Measurements from ENCODE around the gene SFN. TPM values are rescaled to one million over a fixed set of nuclear protein-coding genes. Genes with fewer than 3 reads are reported as not detected.

The SFN gene
- total and polyA plus RNA-seq, 2 of the 13 experiments (the other 11 are each of a cell fraction or from before 2014, with no cell fraction given), result 4.3 to 5.6 TPM

DNA sequence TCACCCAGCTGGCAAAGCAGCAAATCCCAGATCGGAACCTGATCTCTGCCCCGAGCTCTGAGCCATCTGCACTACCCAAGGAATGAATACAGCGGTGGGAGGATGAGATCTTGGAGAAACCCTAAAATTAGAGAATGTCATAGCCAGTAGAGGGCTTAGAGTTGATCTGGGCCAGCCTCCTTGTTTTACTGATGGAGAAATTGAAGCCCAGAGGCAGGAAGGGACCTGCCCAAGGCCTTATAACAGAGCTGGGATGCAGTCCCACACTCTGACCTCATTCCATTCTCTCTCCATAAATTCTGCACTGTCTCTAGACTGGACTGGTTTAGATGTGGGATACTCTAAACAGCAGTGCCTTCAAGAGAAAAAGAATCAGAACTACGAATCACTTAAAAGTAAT lies 4.8 kb upstream of the SFN start:
- no peak for ATAC-seq
- Histone ChIP-seq H3K4me3 (replicated peaks in 1 of 3; ENCODE audit: insufficient read depth in 1 of 3, low read depth in 2 of 3, low read length in 3 of 3) (no peak overlapping the region), H3K79me2 (ENCODE audit: insufficient read depth, low read length) (no peaks in the 10 kb centered on the region), H3K4me2 (ENCODE audit: low read depth, low read length) (no peak overlapping the region), H3K9ac (ENCODE audit: insufficient read depth, low read depth, low read length) (no peak overlapping the region), H4K20me1 (ENCODE audit: insufficient read depth, low read length) (no peaks in the 10 kb centered on the region), H2AFZ (ENCODE audit: low read length) (no peak overlapping the region), H3K9me3 (ENCODE audit: low read length) (no peaks in the 10 kb centered on the region), H3K36me3 (replicated peaks in 1 of 2; ENCODE audit: control insufficient read depth in 1 of 2, insufficient read depth in 2 of 2, low read length in 2 of 2) (peaks cover 9 to 12% of the 10 kb centered on the region in 2 experiments; a peak in 4 of 5 replicates), H3K27me3 (ENCODE audit: control insufficient read depth in 1 of 2, insufficient read depth in 2 of 2, low read length in 2 of 2) (no peaks in the 10 kb centered on the region), H3K27ac (ENCODE audit: extremely low read length, insufficient read depth, low read length) (no peak overlapping the region), H3K4me1 (ENCODE audit: insufficient read depth, low read length) (peaks cover 21% of the 10 kb centered on the region)
- no peak for DNase-seq (ENCODE audit: low spot score)
- no TSS peak for BruUV-seq (replicated peaks)
- WGBS (ENCODE audit: low lambda C conversion rate), result 94% methylated on average over 4 of the region's 4 CpGs
- in situ Hi-C loops (cut with HindIII; ENCODE audit: extremely low pct_ligation_motif_present, low pct_unique_long_range_greater_than_20kb), result no loop called here
- ChIA-PET POLR2A (interaction anchor here (1.4 to 1.5 kb wide), 2 partner anchors 9 to 47 kb away, joined by 3 to 4 read pairs; no protein-coding TSS in a partner anchor), CTCF (ENCODE audit: low intra/inter-chr PET ratio, low total read pairs) (interaction anchor here (1.3 kb wide), 1 partner anchor 20 kb away, joined by 3 read pairs; no protein-coding TSS in a partner anchor)
- no peak for TF ChIP-seq CEBPG (CRISPR knock-in tag; IDR thresholded peaks at IDR 0.05)
- TF ChIP-seq KLF16 (CRISPR knock-in tag; IDR thresholded peaks at IDR 0.05), result no peak
- no peak for TF ChIP-seq CEBPB (IDR thresholded peaks at IDR 0.05; ENCODE audit: borderline replicate concordance, low read depth, low read length)
- no peak for TF ChIP-seq ZSCAN12 (CRISPR knock-in tag; IDR thresholded peaks at IDR 0.05)
- TF ChIP-seq HIVEP1 (CRISPR knock-in tag; IDR thresholded peaks at IDR 0.05), result no peak
- TF ChIP-seq ATM (IDR thresholded peaks at IDR 0.05; ENCODE audit: borderline replicate concordance), result no peak
- TF ChIP-seq SMYD3 (CRISPR knock-in tag; IDR thresholded peaks at IDR 0.05), result no peak
- intact Hi-C loops (cut with micrococcal nuclease; ENCODE audit: unreplicated experiment), result no loop called here
- FAIRE-seq, result no peak

DNA sequence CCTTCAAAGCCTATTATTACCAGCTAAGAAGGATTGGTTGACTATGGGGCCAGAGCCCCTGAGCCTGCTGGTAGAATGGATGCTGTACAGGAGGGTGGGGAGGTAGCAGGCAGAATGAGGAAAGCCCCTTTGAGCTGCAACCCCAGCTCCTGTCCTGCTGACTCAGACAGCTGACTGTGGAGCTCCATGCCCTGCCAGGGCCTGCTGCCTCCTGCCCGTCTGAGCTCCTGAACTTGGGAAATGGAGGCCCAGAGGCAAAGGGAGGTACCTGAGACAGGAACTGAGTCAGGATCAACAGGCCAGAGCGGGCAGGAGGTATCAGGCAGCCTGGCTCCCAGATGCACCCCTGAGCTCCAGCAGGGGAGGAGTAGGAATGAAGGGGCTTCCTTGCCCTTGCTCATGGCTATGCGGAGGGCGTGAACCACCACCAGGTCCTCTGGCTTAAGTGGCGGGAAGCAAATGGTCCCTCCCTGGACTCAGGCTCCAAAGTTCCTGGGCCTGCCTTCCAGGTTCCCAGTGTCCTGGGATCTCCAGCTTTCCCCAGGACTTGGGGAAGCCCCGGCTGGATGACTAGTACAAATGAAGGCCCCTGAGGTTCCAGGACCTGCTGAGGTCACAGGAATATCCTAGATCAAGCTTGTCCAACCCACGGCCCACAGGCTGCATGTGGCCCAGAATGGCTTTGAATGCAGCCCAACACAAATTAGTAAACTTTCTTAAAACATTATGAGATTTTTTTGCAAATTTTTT lies 3.9 kb upstream of the SFN start:
- in situ Hi-C loops (cut with HindIII; ENCODE audit: extremely low pct_ligation_motif_present, low pct_unique_long_range_greater_than_20kb) (no loop called here), intact Hi-C loops (cut with micrococcal nuclease; ENCODE audit: unreplicated experiment) (no loop called here)
- Histone ChIP-seq H3K9me3 (ENCODE audit: low read length) (no peaks in the 10 kb centered on the region), H2AFZ (ENCODE audit: low read length) (no peak overlapping the region), H3K4me3 (replicated peaks in 1 of 3; ENCODE audit: insufficient read depth in 1 of 3, low read depth in 2 of 3, low read length in 3 of 3) (no peak overlapping the region), H3K79me2 (ENCODE audit: insufficient read depth, low read length) (no peaks in the 10 kb centered on the region), H3K36me3 (replicated peaks in 1 of 2; ENCODE audit: control insufficient read depth in 1 of 2, insufficient read depth in 2 of 2, low read length in 2 of 2) (peaks cover under 1 to 6% of the 10 kb centered on the region in 2 experiments; a peak in 3 of 5 replicates), H3K4me2 (ENCODE audit: low read depth, low read length) (no peak overlapping the region), H3K9ac (ENCODE audit: insufficient read depth, low read depth, low read length) (no peak overlapping the region), H4K20me1 (ENCODE audit: insufficient read depth, low read length) (no peaks in the 10 kb centered on the region), H3K27ac (ENCODE audit: extremely low read length, insufficient read depth, low read length) (no peak overlapping the region), H3K4me1 (ENCODE audit: insufficient read depth, low read length) (peaks cover 30% of the 10 kb centered on the region), H3K27me3 (ENCODE audit: control insufficient read depth in 1 of 2, insufficient read depth in 2 of 2, low read length in 2 of 2) (no peaks in the 10 kb centered on the region)
- CTCF ChIA-PET (ENCODE audit: low intra/inter-chr PET ratio, low total read pairs), result no interaction called here
- FAIRE-seq (no peak), ATAC-seq (no peak), DNase-seq (ENCODE audit: low spot score) (no peak)
- POLR2A ChIA-PET, result interaction anchor here (0.6 to 1.5 kb wide), 2 partner anchors 10 to 79 kb away, joined by 3 to 4 read pairs; no protein-coding TSS in a partner anchor
- WGBS (ENCODE audit: low lambda C conversion rate), result 73% methylated on average over 3 of the region's 7 CpGs
- BruUV-seq (replicated peaks), result no TSS peak
- TF ChIP-seq ZNF160 (CRISPR knock-in tag; IDR thresholded peaks at IDR 0.05) (no peak), SMARCC2 (IDR thresholded peaks at IDR 0.05) (no peak), GLI4 (CRISPR knock-in tag; IDR thresholded peaks at IDR 0.05; ENCODE audit: borderline replicate concordance) (no peak), ZNF670 (CRISPR knock-in tag; IDR thresholded peaks at IDR 0.05; ENCODE audit: borderline replicate concordance) (no peak), EED (CRISPR knock-in tag; IDR thresholded peaks at IDR 0.05) (no peak), ZNF619 (CRISPR knock-in tag; IDR thresholded peaks at IDR 0.05) (no peak), ZNF614 (CRISPR knock-in tag; IDR thresholded peaks at IDR 0.05; ENCODE audit: borderline replicate concordance) (no peak)
- TF ChIP-seq, protein P1, sequence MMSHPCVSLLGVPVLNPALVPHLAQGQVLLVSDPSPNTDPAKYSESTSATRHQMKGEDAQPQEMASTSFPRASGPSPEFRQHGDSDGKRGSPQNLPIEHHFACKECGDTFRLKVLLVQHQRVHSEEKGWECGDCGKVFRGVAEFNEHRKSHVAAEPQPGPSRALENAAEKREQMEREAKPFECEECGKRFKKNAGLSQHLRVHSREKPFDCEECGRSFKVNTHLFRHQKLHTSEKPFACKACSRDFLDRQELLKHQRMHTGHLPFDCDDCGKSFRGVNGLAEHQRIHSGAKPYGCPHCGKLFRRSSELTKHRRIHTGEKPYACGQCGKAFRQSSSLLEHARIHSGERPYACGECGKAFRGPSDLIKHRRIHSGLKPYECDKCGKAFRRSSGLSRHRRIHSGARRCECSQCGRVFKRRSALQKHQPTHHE (CRISPR knock-in tag; IDR thresholded peaks at IDR 0.05; ENCODE audit: borderline replicate concordance), result no peak

Data from HepG2 (cell line).